HG03432 (cell line): ENCODE data around the gene ZNRF3.

Experiments
- ATAC-seq: cut with Tn5 transposase; IDR thresholded peaks from one replicate; pipeline ENCODE4 v1.9.1; 2021; ENCODE audit warnings: mild to moderate bottlenecking, moderate library complexity; ENCODE audit not compliant: unreplicated experiment

ZNRF3 gene

GRCh38 chr22:29056472-29056871 is 173.1 kb downstream of the ZNRF3 start:
- no peak for ATAC-seq

DNA sequence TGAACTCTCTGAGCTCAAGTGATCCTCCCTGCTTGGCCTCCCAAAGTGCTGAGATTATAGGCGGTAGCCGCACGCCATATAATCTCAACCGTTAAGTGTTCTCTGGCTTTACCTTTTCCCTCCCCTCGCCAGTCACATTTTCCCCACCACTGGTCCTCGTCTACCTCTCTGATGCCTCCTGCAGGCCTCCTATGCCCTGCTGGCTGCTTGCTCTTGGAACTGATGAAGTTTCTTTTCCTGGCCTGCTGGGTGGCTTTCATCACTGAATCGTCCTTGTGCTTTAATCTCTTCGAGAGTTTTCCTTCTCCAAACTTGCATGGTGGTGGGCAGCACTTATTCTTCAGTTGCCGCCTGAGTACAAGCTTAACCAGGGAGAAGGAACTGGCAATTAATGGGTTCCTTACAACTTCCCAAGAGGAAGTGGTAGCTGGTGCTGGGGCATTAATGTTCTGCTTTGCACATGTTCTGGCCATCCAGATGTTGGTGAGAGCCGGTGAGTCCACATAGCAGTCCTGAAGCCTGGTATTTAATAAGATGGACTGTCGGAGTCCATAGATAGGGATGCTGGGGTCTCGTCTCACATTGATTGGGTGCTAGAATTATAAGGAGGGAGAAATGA is 177.0 kb downstream of the ZNRF3 start:
- no peak for ATAC-seq

- no peak for ATAC-seq
These were observed 177.6 kb downstream of the ZNRF3 start for GRCh38 chr22:29060931-29061330.

- ATAC-seq = no peak
These were observed 178.4 kb downstream of the ZNRF3 start, which contains the start of gene C22orf31 for GRCh38 chr22:29061773-29062172. C22orf31 (minus strand) TSS chr22:29061831; CDS start chr22:29061792, 39 bp downstream.

GRCh38 chr22:29062286-29062821 is 179.0 kb downstream of the ZNRF3 start:
- ATAC-seq = no peak

DNA sequence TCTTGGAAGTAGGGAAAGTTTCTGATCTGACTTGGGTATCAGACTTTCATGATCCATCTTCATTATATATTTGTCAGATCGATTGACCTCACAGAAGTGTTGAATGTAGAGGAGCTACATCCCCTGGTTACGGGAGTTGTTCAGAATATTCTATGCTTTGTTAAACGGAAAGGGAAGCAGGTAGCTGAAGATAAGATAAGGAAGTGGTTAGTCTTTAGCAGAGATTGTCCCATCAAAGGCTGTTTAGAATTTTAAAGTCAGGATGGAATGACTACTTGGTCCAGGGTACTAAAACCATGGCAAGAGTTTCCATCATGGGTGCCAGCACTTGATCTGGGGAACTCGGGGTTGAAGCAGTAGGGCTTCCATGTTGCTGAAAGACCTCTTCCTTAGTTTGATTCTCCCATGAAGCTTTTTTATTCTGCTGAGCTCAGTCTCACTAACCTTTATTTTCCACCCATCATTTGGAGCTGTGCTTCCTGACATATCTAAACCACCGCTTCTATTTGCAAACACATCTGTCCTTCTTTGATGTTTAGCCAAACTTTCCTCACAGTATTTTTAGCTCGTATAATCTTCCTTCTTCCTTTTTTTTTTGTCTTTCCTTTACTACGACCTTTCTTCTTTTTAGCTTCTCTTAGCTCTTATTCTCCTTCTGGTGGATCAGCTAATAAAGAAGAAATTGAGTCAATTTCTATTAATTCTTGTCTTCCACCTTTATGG is 182.3 kb downstream of the ZNRF3 start:
- no peak for ATAC-seq

DNA sequence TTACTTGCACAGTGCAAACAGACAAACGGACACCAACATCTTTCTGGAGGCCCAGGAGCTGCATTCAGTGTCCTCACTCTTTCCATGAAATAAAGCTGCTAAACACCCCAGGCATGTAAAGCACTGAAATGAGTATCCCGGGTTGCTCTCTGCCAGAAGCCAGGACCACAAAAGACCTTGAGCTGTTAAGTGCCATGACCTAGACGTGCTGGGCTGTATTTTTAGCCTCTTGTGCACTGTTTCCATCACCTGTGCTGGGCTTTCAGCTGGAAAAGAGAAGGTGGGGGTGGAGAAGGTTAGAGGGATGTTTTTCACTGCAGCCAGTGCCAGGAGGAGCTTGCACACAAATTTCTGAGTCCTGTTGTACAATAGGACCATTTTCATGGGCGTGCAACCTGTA is 186.1 kb downstream of the ZNRF3 start:
- ATAC-seq = no peak

GRCh38 chr22:29070490-29070889 is 187.1 kb downstream of the ZNRF3 start:
- no peak for ATAC-seq

DNA sequence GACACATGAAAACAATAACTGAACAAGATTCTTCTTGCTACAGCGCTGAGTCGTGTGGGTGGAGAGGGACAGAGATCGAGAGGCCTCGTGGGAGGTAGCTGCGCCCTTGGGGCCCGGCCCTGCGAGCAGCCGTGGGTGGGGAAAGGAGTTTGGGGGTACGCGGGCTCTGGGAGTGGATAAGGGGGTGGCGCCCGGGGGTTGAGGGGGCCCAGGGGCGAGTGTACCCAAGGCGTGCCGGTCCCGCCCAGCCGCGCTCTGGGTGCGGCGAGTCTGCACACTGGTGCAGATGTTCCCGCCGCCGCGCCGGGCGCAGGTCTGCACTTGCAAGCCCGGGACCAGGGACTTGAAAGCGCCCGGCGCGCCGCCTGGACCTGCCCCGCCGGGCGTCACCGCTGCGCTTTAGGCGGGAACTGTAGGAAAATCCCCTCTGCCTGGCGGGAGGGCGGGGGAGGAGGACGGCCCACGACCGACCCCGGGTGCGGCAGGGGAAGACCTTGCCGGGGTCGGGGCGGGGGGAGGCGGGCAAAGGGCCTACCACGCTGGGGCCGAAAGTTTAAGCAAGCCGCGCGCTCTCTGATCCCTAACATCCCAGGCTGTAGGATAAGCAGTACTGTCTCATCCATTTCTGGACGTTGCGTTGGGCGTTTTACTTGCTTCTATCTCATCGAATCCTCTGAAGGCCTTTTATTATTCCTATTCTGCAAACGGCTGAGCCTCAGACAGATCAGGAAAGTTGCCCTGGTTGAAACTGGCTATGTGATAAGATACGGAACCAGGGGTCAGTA is 188.1 kb downstream of the ZNRF3 start:
- no peak for ATAC-seq

- peak; percentile 90 for ATAC-seq
These were observed 189.0 kb downstream of the ZNRF3 start for GRCh38 chr22:29072193-29072978.

DNA sequence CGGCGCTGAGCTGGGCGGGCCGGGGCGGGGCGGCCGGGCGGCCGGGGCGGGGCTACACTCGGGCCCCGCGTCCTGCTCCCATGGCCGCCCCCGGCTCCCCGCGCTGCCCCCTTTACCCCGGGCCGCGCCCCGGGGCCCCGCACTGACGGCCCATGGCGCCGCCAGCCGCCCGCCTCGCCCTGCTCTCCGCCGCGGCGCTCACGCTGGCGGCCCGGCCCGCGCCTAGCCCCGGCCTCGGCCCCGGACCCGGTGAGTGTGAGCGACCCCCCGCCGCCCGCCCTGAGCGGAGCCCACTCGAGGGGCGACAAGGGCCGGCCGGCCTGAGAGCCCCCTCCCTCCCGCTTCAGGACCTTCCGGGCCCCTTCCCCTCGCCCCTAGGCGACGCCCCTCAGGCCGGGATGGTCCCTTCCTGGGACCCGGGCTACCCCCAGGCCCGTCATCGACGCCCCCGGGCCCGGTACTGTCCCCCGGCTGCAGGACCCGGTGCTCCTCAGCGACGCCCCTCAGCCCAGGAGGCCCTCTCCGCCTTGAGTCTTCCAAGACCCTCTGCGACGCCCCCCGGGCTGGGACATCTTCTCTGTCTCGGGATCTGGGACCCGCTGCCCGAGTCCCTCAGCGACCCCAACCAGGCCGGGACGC is 189.7 kb downstream of the ZNRF3 start, which contains the start of gene KREMEN1:
Gene KREMEN1 (plus strand): TSS at position 57 of the 639 bp plus-strand sequence. CDS start 96 bp downstream, at position 153.
- ATAC-seq = peak; percentile 16

DNA sequence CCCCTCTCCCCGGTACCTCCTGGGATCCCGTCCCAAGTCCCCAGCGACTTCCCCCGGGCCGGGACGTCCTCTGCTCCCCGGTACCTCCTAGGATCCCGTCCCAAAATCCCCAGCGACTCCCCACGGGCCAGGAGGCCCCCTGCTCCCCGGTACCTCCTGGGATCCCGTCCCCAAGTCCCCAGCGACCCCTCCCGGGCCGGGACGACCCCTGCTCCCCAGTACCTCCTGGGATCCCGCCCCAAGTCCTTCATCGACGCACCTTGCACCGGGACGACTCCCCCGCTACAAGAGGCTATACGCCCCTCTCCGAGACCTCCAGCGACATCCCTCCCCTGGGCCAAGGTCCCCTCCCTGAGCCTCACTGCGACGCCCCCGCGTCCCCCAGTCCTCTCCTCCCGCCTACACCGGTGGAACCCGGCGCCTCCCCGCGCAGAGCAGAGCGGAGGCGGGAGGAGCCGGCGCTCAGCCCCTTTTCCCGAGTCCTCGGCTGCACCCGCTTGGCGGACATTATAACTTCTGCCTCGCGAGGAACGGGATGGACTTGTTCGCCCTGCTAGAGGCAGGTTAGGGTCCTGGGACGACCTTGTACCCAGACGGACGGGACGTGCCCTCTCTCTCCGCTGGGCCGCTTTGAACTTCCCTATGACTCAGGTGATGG is 190.4 kb downstream of the ZNRF3 start:
- no peak for ATAC-seq

DNA sequence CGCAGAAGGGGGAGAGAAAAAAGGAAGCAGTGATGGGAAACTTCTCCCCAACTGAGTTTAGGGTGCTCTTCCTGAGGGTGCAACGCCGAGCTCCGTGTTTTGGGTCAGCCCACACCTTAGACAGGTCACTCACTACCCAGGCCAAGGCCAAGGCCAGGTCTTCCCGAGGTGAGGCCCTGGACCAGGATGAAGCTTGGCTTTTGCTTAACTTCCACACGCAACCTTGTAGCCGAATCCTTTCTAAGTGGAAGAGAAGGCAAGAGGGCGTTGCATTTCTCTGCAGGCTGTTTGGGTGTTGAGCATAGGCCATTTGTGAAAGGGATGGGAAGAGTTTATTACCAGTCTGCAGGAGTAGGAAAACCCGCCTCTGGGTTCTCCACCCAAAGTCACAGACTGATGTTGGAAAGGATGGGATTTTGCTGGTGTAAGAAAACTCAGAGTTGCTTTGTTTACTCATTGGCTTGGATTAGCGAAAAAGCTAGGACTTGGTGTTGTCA is 191.0 kb downstream of the ZNRF3 start:
- ATAC-seq = no peak

DNA sequence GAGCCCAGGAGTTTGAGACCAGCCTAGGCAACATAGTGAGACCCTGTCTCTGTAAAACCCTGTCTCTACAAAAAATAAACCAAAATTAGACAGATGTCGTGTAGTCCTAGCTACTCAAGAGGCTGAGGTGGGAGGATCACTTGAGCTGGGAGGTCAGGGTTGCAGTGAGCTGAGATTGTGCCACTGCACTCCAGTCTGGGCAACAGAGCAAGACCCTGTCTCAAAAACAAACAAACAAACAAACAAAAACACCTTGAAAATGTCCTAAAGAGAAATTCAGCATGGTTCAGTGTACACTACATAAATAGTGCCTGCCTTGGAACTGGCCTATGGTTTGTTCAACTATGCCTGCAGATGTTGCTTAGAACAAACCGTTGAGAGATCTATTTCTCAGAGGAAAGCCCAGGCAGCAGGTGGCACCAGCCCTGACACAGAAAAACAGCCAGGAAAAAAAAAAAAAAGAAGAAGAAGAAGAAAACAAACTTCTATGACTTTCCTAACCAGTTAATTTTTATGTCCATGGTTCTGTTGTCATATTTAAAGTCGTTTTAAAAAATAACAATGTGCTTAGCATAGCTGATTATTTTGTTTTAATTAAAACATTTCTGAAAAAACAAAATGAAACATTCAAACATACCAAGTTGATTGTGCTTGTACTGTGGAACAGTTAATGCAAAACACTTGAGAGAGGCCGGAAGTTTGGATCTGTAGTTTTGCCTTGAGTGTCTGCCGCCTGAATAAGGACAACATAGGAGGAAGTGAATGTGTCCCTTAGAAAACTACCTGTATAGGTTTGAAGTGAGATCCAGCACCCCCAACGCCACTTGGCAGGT is 194.9 kb downstream of the ZNRF3 start:
- ATAC-seq = no peak

DNA sequence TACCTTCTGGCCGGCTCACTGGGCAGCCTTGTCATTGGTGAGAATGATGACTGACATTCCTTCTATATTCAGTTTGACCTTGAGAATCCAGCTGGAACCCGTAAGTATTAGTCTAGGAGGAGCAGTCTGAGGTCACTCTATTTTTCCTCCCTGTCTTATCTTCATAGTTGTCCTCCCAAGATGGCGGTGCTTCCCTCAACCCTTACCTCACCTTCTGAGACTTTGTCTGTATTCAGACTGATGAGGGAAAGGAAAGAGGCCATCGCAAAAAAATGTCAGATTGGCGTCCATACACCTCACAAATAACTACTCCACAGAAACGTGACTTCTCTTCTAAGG is 195.5 kb downstream of the ZNRF3 start:
- no peak for ATAC-seq

DNA sequence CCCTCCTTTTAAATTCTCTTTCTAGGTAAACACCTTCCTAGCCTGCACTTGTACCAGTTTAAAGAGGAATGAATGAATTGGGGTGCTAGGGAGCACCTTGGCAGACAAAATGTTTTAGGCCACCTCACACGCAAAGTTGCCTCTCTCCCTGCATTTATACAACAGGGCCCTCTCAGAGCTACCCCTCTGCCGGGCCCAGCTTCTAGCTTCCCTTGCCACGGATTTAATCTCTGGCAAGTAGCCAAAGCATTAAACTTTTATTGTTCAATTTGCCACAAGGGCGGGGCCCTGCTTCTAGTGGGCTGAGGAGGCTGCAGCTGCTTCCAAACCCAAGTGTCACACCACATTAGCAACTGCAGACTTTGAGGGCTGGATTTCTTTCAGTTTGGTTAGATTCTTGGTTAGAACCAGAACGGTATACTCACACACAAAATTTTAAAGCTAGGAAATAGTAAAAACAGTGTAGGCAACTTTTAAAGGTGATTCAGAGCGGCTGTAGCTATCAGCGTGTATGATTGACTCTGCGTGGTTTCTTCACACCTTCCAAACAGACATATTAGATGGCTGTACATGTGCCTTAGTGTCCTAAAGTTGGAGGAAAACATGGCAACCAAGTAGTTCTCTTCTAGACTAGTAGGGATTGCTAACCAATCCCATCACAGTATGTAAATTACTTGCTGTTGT is 196.0 kb downstream of the ZNRF3 start:
- ATAC-seq = no peak

- no peak for ATAC-seq
These were observed 197.0 kb downstream of the ZNRF3 start for GRCh38 chr22:29080106-29080975.
